Brain microvascular endothelial cell (primary cell): ENCODE results near the gene PTPRU.
A peak's percentile ranks its signal among the peaks of the same experiment; 100 is the strongest.

ENCODE experiments used
- DNase-seq: peaks from one replicate; pipeline ENCODE4 v3.0.0-alpha.2; 2020
- H3K27ac ChIP-seq: fragments of 250-450 bp; sonication (Bioruptor Pico); 2 replicates; pipeline ENCODE4 v1.5.1; 2020; ENCODE audit warnings: mild to moderate bottlenecking, moderate library complexity
- H3K27me3 ChIP-seq: fragments of 250-450 bp; sonication (Bioruptor Pico); replicated peaks from 2 replicates; pipeline ENCODE4 v1.5.1; 2020; ENCODE audit warnings: mild to moderate bottlenecking
- H3K36me3 ChIP-seq: fragments of 250-450 bp; sonication (Bioruptor Pico); replicated peaks from 2 replicates; pipeline ENCODE4 v1.5.1; 2020; ENCODE audit warnings: mild to moderate bottlenecking
- H3K4me3 ChIP-seq: 2 replicates; pipeline ENCODE4 v1.5.1; 2011; ENCODE audit warnings: low read depth, mild to moderate bottlenecking, control low read depth, low read length, moderate library complexity
- CTCF ChIP-seq: IDR thresholded peaks from 2 replicates; pipeline ENCODE4 v1.5.1; 2011; ENCODE audit warnings: low read depth, mild to moderate bottlenecking, moderate library complexity, low read length, control low read depth, inconsistent platforms; ENCODE audit errors: missing control alignments
- in situ Hi-C: cut with HindIII; loops from 2 replicates; pipeline ENCODE4 v1.10.0; 2017; ENCODE audit warnings: low sequenced_read_pairs, low pct_ligation_motif_present

The PTPRU gene

GRCh38 chr1:29284286-29284960 is 48.1 kb downstream of the PTPRU start:
- in situ Hi-C loops = no loop called here
- no peak for DNase-seq
- no peaks in the 10 kb centered on the region for H3K36me3 ChIP-seq
- no peak for TF ChIP-seq CTCF
- no peak overlapping the region for H3K4me3 ChIP-seq
- H3K27ac ChIP-seq = no peak overlapping the region
- H3K27me3 ChIP-seq = no peaks in the 10 kb centered on the region

- no peak overlapping the region for H3K4me3 ChIP-seq
- no peak for DNase-seq
- in situ Hi-C loops = no loop called here
- no peaks in the 10 kb centered on the region for H3K36me3 ChIP-seq
- H3K27me3 ChIP-seq = no peaks in the 10 kb centered on the region
- TF ChIP-seq CTCF = no peak
- H3K27ac ChIP-seq = no peak overlapping the region
Observed at GRCh38 chr1:29284961-29285560, 48.7 kb downstream of the PTPRU start.

- Histone ChIP-seq H3K36me3 (no peaks in the 10 kb centered on the region), H3K27me3 (no peaks in the 10 kb centered on the region), H3K27ac (no peak overlapping the region), H3K4me3 (no peak overlapping the region)
- TF ChIP-seq CTCF = no peak
- in situ Hi-C loops = no loop called here
- DNase-seq = no peak
Observed at GRCh38 chr1:29285771-29286170, 49.4 kb downstream of the PTPRU start.

- in situ Hi-C loops = no loop called here
- Histone ChIP-seq H3K4me3 (no peak overlapping the region), H3K27ac (no peak overlapping the region), H3K36me3 (no peaks in the 10 kb centered on the region), H3K27me3 (no peaks in the 10 kb centered on the region)
- DNase-seq = no peak
- peak; percentile 22 for TF ChIP-seq CTCF
Observed at GRCh38 chr1:29286194-29286767, 50.0 kb downstream of the PTPRU start.

- no peak for TF ChIP-seq CTCF
- Histone ChIP-seq H3K27me3 (no peaks in the 10 kb centered on the region), H3K27ac (no peak overlapping the region), H3K4me3 (no peak overlapping the region), H3K36me3 (no peaks in the 10 kb centered on the region)
- in situ Hi-C loops = no loop called here
- no peak for DNase-seq
Observed at GRCh38 chr1:29289493-29289892, 53.2 kb downstream of the PTPRU start.
